Thoracic aorta (tissue), 2 donors: Measurements from ENCODE around the gene COG5. TPM values are rescaled to one million over a fixed set of nuclear protein-coding genes. Genes with fewer than 3 reads are reported as not detected.

Experiments
- ATAC-seq: fragments of 150-250 bp; one replicate; pipeline ENCODE4 v1.8.0; 2017; ENCODE audit warnings: low read depth; ENCODE audit not compliant: insufficient number of reproducible peaks, low FRiP score
- DNase-seq: peaks from one replicate; pipeline ENCODE4 v3.0.0-alpha.2; 2020; ENCODE audit warnings: low spot score
- H3K27ac ChIP-seq, 2 donors: fragments of 200-600 bp; sonication (generic); 1 replicate in 1 of 2; 2 replicates in 1 of 2; pipeline ENCODE4 v1.5.1; 2016; ENCODE audit warnings: mild to moderate bottlenecking in 2 of 2, moderate library complexity in 2 of 2
- H3K27me3 ChIP-seq: fragments of 200-600 bp; sonication (generic); replicated peaks from 2 replicates; pipeline ENCODE4 v1.6.0; 2016; ENCODE audit warnings: mild to moderate bottlenecking; ENCODE audit not compliant: insufficient read depth
- H3K36me3 ChIP-seq: fragments of 200-600 bp; sonication (generic); one replicate; pipeline ENCODE4 v1.5.1; 2016
- H3K4me1 ChIP-seq, 2 donors: fragments of 200-600 bp; sonication (generic); 1 replicate in 1 of 2; 2 replicates in 1 of 2; pipeline versions ENCODE4 v1.5.1 to v1.6.0; 2016; ENCODE audit warnings: low read depth in 2 of 2, mild to moderate bottlenecking in 1 of 2; ENCODE audit not compliant: control insufficient read depth in 1 of 2
- H3K4me3 ChIP-seq: fragments of 200-600 bp; sonication (generic); 2 replicates; pipeline ENCODE4 v1.5.1; 2016; ENCODE audit warnings: mild to moderate bottlenecking
- H3K9me3 ChIP-seq: fragments of 200-600 bp; sonication (generic); 2 replicates; pipeline ENCODE4 v1.5.1; 2016
- CTCF ChIP-seq: fragments of 200-600 bp; sonication (generic); IDR thresholded peaks from one replicate; pipeline ENCODE4 v1.5.1; 2019; ENCODE audit warnings: antibody characterized with exemption
- total RNA-seq, 2 donors: library from RNA; depleted of rRNA; stranded (reverse); fragments of >200 nt; gene quantifications; one replicate each; pipeline versions ENCODE4 v1.1.0 to v1.2.3, GENCODE V29; 2016

COG5 gene
- total RNA-seq, 2 donors from 2014 or later, result 52.5 to 72.4 TPM

- Histone ChIP-seq H3K27ac (peak overlapping the region; percentile 93 to 98), H3K4me1 (peaks cover 12 to 13% of the 10 kb centered on the region in 2 donors), H3K9me3 (no peaks in the 10 kb centered on the region), H3K36me3 (no peaks in the 10 kb centered on the region), H3K4me3 (peak overlapping the region; percentile 74), H3K27me3 (no peaks in the 10 kb centered on the region)
- no peak for TF ChIP-seq CTCF
- ATAC-seq (no peak), DNase-seq (no peak)
These were observed 396.8 kb downstream of the COG5 start for GRCh38 chr7:107166736-107167426.

- Histone ChIP-seq H3K36me3 (no peaks in the 10 kb centered on the region), H3K27me3 (no peaks in the 10 kb centered on the region), H3K4me3 (no peak overlapping the region), H3K9me3 (no peaks in the 10 kb centered on the region), H3K4me1 (peaks cover under 1 to 1% of the 10 kb centered on the region in 2 donors), H3K27ac (no peak overlapping the region)
- no peak for TF ChIP-seq CTCF
- ATAC-seq, result no peak
- DNase-seq, result no peak
These were observed 398.4 kb downstream of the COG5 start for GRCh38 chr7:107165341-107165740.

- no peak for TF ChIP-seq CTCF
- DNase-seq, result no peak
- no peak overlapping the region for H3K4me3 ChIP-seq
- no peak for ATAC-seq
- no peaks in the 10 kb centered on the region for H3K27me3 ChIP-seq
- no peaks in the 10 kb centered on the region for H3K9me3 ChIP-seq
- H3K27ac ChIP-seq, result no peak overlapping the region
- no peaks in the 10 kb centered on the region for H3K36me3 ChIP-seq
- H3K4me1 ChIP-seq, result no peaks in the 10 kb centered on the region
These were observed 399.6 kb downstream of the COG5 start for GRCh38 chr7:107164092-107164491.

- Histone ChIP-seq H3K4me3 (no peak overlapping the region), H3K4me1 (no peaks in the 10 kb centered on the region), H3K36me3 (no peaks in the 10 kb centered on the region), H3K9me3 (no peaks in the 10 kb centered on the region), H3K27ac (no peak overlapping the region), H3K27me3 (no peaks in the 10 kb centered on the region)
- DNase-seq (no peak), ATAC-seq (no peak)
- no peak for TF ChIP-seq CTCF
These were observed 401.2 kb downstream of the COG5 start for GRCh38 chr7:107162475-107162874.

- H3K36me3 ChIP-seq, result no peaks in the 10 kb centered on the region
- no peaks in the 10 kb centered on the region for H3K27me3 ChIP-seq
- no peaks in the 10 kb centered on the region for H3K4me1 ChIP-seq
- H3K4me3 ChIP-seq, result no peak overlapping the region
- H3K9me3 ChIP-seq, result no peaks in the 10 kb centered on the region
- ATAC-seq, result no peak
- DNase-seq, result no peak
- no peak overlapping the region for H3K27ac ChIP-seq
- TF ChIP-seq CTCF, result no peak
These were observed 402.3 kb downstream of the COG5 start for GRCh38 chr7:107161415-107161814.
